Measurements from ENCODE around the gene MRTO4. TPM values are rescaled to one million over a fixed set of nuclear protein-coding genes. Genes with fewer than 3 reads are reported as not detected.

MRTO4 gene
- total RNA-seq, 1 donor from 2014 or later, result 33.5 TPM

- no peak for DNase-seq (ENCODE audit: low spot score)
Observed at GRCh38 chr1:19308509-19308907, 56.9 kb downstream of the MRTO4 start.

DNA sequence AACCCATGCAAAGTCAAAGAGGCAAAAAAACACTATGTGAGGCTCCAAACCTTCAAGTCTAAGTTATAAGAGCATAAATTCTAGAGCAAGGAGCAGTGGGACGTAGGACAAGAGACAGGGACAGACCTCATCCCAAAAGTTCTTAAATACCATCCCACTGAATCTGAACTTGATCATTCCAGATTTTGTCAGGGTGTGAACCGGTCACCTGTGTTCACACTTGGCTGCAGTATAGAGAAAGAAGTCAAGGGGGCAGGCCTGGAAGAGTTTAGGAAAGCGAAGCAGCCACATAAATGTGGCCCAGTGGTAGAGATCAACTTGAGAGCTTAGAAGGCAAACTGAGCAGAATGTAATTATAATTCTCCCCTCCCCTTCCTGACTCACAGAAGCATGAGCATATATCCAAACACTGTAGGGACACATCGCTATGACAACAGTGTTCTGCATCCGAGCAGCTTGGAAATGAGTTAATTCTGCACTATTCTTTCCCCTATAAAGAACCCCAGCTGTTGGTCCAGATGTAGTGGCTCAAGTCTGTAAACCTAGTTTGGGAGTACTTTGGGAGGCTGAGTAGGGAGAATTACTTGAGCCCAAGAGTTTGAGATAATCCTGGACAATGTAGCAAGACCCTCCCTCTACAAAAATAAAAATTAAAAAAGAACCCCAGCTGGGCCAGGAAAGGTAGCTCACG, 57.7 kb downstream of the MRTO4 start:
- no peak for DNase-seq (ENCODE audit: low spot score)

Other genes with a start within 250 kb of the MRTO4 start
- gene UBR4, start 41.5 kb upstream of the MRTO4 start, total RNA-seq, result 156 TPM
- gene EMC1, start 281 bp upstream of the MRTO4 start, total RNA-seq, result 39.9 TPM
- gene AKR7A3, start 37.0 kb downstream of the MRTO4 start, total RNA-seq, result 1.0 TPM
- 39.4 TPM for gene AKR7A2, start 60.3 kb downstream of the MRTO4 start, total RNA-seq
- 15.1 TPM for gene SLC66A1, start 60.5 kb downstream of the MRTO4 start, total RNA-seq
- gene CAPZB, start 233.7 kb downstream of the MRTO4 start, total RNA-seq, result 260 TPM